Endothelial cell of umbilical vein (primary cell): ENCODE results near the gene JPT2. TPM values are rescaled to one million over a fixed set of nuclear protein-coding genes. Genes with fewer than 3 reads are reported as not detected.

Source experiments
- BruUV-seq: library from RNA; stranded (reverse); fragments of 400-500 nt; replicated peaks from 2 replicates; lab custom pipeline; 2021; lab: Mats Ljungman, UMichigan
- CTCF ChIA-PET: fragments of 300-600, 350-600 bp; sonication (Branson Sonifier 250); formaldehyde crosslinking; loops from one replicate; lab custom pipeline; 2021; ENCODE audit warnings: antibody characterized with exemption, inconsistent platforms; lab: Charles Lee
- POLR2A ChIA-PET: fragments of 300-600, 350-600 bp; sonication (Branson Sonifier 250); formaldehyde crosslinking; loops from one replicate; lab custom pipeline; 2021; ENCODE audit warnings: antibody characterized with exemption, inconsistent platforms; lab: Charles Lee
- DNase-seq: peaks from one replicate; pipeline ENCODE4 v3.0.0-alpha.2; 2011; ENCODE audit warnings: low read depth, low spot score
- FAIRE-seq: peaks from 2 replicates; lab custom pipeline; 2011; peaks lifted over from hg19 to GRCh38; lab: Jason Lieb, UNC
- H2AFZ ChIP-seq: 2 replicates; pipeline ENCODE4 v1.6.0; 2012; ENCODE audit warnings: low read depth, low read length, control low read depth, inconsistent platforms
- H3K27ac ChIP-seq: 2 replicates; pipeline ENCODE4 v1.5.1; 2011; ENCODE audit warnings: low read depth, mild to moderate bottlenecking, control low read depth, low read length, moderate library complexity; ENCODE audit not compliant: insufficient read depth
- H3K27me3 ChIP-seq, 2 experiments: 2 replicates each; pipeline versions ENCODE4 v1.6.0 to v1.6.1; 2011; ENCODE audit warnings: low read length in 2 of 2, mixed read lengths in 1 of 2; ENCODE audit not compliant: control insufficient read depth in 2 of 2, insufficient read depth in 2 of 2
- H3K36me3 ChIP-seq, 2 experiments: 2 replicates in 1 of 2; 3 replicates in 1 of 2; pipeline ENCODE4 v1.5.1; 2011; ENCODE audit warnings: low read length in 2 of 2, mild to moderate bottlenecking in 1 of 2, moderate library complexity in 1 of 2; ENCODE audit not compliant: control insufficient read depth in 2 of 2, insufficient read depth in 2 of 2; ENCODE audit errors: extremely low read depth in 1 of 2
- H3K4me1 ChIP-seq: 3 replicates; pipeline ENCODE4 v1.5.1; 2011; ENCODE audit warnings: mild to moderate bottlenecking, low read length; ENCODE audit not compliant: control insufficient read depth, insufficient read depth; ENCODE audit errors: extremely low read depth
- H3K4me2 ChIP-seq: 2 replicates; pipeline ENCODE4 v1.6.1; 2011; ENCODE audit warnings: low read length, control low read depth, mixed read lengths; ENCODE audit not compliant: insufficient read depth
- H3K4me3 ChIP-seq, 3 experiments: fragments of 200-600 bp in 1 of 3; sonication (generic), shearing (Covaris generic) in 1 of 3; replicated peaks in 1 of 3; 2 replicates each; pipeline ENCODE4 v1.5.1; 2011 to 2016; ENCODE audit warnings: control low read depth in 3 of 3, low read length in 3 of 3, mild to moderate bottlenecking in 2 of 3, inconsistent platforms in 1 of 3, low read depth in 1 of 3, moderate library complexity in 1 of 3; ENCODE audit not compliant: insufficient read depth in 1 of 3
- H3K79me2 ChIP-seq: 2 replicates; pipeline ENCODE4 v1.6.0; 2012; ENCODE audit warnings: low read length, inconsistent platforms; ENCODE audit not compliant: control insufficient read depth, insufficient read depth
- H3K9ac ChIP-seq: replicated peaks from 2 replicates; pipeline ENCODE3; 2011; ENCODE audit warnings: low read length, control low read depth; ENCODE audit not compliant: insufficient read depth; ENCODE audit errors: extremely low read depth
- H3K9me1 ChIP-seq: replicated peaks from 3 replicates; pipeline ENCODE4 v1.6.0; 2011; ENCODE audit warnings: mild to moderate bottlenecking, low read length; ENCODE audit not compliant: control insufficient read depth, insufficient read depth; ENCODE audit errors: extremely low read depth
- H3K9me3 ChIP-seq: replicated peaks from 2 replicates; pipeline ENCODE4 v1.5.1; 2012; ENCODE audit warnings: low read length, inconsistent platforms; ENCODE audit not compliant: control insufficient read depth, insufficient read depth
- H4K20me1 ChIP-seq: replicated peaks from 2 replicates; pipeline ENCODE3; 2011; ENCODE audit warnings: mild to moderate bottlenecking, low read length; ENCODE audit not compliant: control insufficient read depth, insufficient read depth; ENCODE audit errors: extremely low read depth
- CTCF ChIP-seq, 2 donors: IDR thresholded peaks; 1 replicate in 1 of 2; 2 replicates in 1 of 2; pipeline ENCODE4 v1.5.1; 2011; ENCODE audit warnings: low read length in 2 of 2, mild to moderate bottlenecking in 2 of 2, moderate library complexity in 2 of 2, control low read depth in 1 of 2, inconsistent platforms in 1 of 2, low read depth in 1 of 2; ENCODE audit not compliant: insufficient read depth in 1 of 2; ENCODE audit errors: extremely low read depth in 1 of 2
- EZH2 ChIP-seq: IDR thresholded peaks from 2 replicates; pipeline ENCODE4 v1.6.1; 2012; ENCODE audit warnings: borderline replicate concordance, low read depth, mild to moderate bottlenecking, moderate library complexity, low read length, inconsistent platforms; ENCODE audit not compliant: severe bottlenecking
- FOS ChIP-seq: IDR thresholded peaks from 2 replicates; pipeline ENCODE4 v1.6.1; 2011; ENCODE audit warnings: mild to moderate bottlenecking, low read length, moderate library complexity, borderline replicate concordance; ENCODE audit not compliant: insufficient read depth
- GATA2 ChIP-seq: IDR thresholded peaks from 2 replicates; pipeline ENCODE4 v1.7.0; 2011; ENCODE audit warnings: low read depth, mild to moderate bottlenecking, moderate library complexity, mixed read lengths, low read length; ENCODE audit not compliant: insufficient read length, insufficient read depth
- JUN ChIP-seq: IDR thresholded peaks from 2 replicates; pipeline ENCODE4 v1.6.1; 2011; ENCODE audit warnings: borderline replicate concordance, low read depth; ENCODE audit not compliant: insufficient read length, insufficient read depth
- MYC ChIP-seq: IDR thresholded peaks from one replicate; pipeline ENCODE4 v1.6.1; 2011; ENCODE audit warnings: mild to moderate bottlenecking, low read depth, low read length
- POLR2A ChIP-seq: IDR thresholded peaks from 2 replicates; pipeline ENCODE4 v1.6.1; 2012; ENCODE audit warnings: low read depth, mild to moderate bottlenecking, control low read depth, low read length
- POLR2AphosphoS5 ChIP-seq: IDR thresholded peaks from 2 replicates; pipeline ENCODE4 v1.6.1; 2012; ENCODE audit warnings: low read depth, mild to moderate bottlenecking, control low read depth, low read length, moderate library complexity; ENCODE audit not compliant: insufficient read depth
- dilution Hi-C: fragments of 300-500 bp; cut with MboI; formaldehyde crosslinking; loops from one replicate; pipeline ENCODE4 v1.15.0; 2019; ENCODE audit warnings: low sequenced_read_pairs; ENCODE audit not compliant: extremely low pct_ligation_motif_present
- intact Hi-C: fragments of 100-400 bp; cut with micrococcal nuclease; formaldehyde crosslinking; loops from one replicate; pipeline ENCODE4 v1.10.0; 2022
- polyA plus RNA-seq, 4 experiments: library from polyadenylated mRNA; depleted of rRNA in 3 of 4; stranded (reverse) in 3 of 4; unstranded in 1 of 4; fragments of >200 nt; gene quantifications; 2 replicates each; pipeline versions ENCODE4 v1.2.1 to v1.2.3, GENCODE V29; 2011 to 2012; ENCODE audit warnings: missing spikeins in 1 of 4
- total RNA-seq: library from RNA; stranded (reverse); gene quantifications from 2 replicates; pipeline ENCODE4 v1.2.3, GENCODE V29; 2021
- TF ChIP-seq, protein P1 (sequence below): IDR thresholded peaks from 2 replicates; pipeline ENCODE4 v1.6.1; 2011; ENCODE audit not compliant: insufficient read depth, insufficient read length

Gene JPT2
- total and polyA plus RNA-seq, 2 donors (not counting 3 experiments of a cell fraction or from before 2014, with no cell fraction given), result 35.8 to 93.3 TPM

- Histone ChIP-seq H3K4me3 (no peak overlapping the region), H3K9me3 (no peaks in the 10 kb centered on the region), H3K9ac (no peak overlapping the region), H3K4me1 (no peaks in the 10 kb centered on the region), H3K27ac (no peak overlapping the region), H3K27me3 (no peaks in the 10 kb centered on the region), H3K9me1 (no peaks in the 10 kb centered on the region), H4K20me1 (no peaks in the 10 kb centered on the region), H3K79me2 (no peaks in the 10 kb centered on the region), H2AFZ (no peak overlapping the region), H3K36me3 (peaks cover 0 to 25% of the 10 kb centered on the region in 2 experiments), H3K4me2 (no peak overlapping the region)
- TF ChIP-seq CTCF (IDR thresholded peaks at IDR 0.05; ENCODE audit: extremely low read depth in 1 of 2, insufficient read depth in 1 of 2, low read depth in 1 of 2, low read length in 2 of 2), result no peak
- no peak for TF ChIP-seq JUN
- no peak for TF ChIP-seq MYC
- TF ChIP-seq GATA2, result no peak
- TF ChIP-seq FOS, result no peak
- TF ChIP-seq, protein P1, sequence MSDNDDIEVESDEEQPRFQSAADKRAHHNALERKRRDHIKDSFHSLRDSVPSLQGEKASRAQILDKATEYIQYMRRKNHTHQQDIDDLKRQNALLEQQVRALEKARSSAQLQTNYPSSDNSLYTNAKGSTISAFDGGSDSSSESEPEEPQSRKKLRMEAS, result no peak
- TF ChIP-seq EZH2, result no peak
- no peak for TF ChIP-seq POLR2A
- TF ChIP-seq POLR2AphosphoS5, result no peak
- no TSS peak for BruUV-seq
- POLR2A ChIA-PET, result no interaction called here
- FAIRE-seq (no peak), DNase-seq (no peak)
- dilution Hi-C loops (no loop called here), intact Hi-C loops (no loop called here)
- CTCF ChIA-PET, result no interaction called here
Measured at GRCh38 chr16:1740781-1741490, 62.9 kb downstream of the JPT2 start.
